IPS-18c (cell line): ENCODE measurements around the gene ADGRF1.
"Not testable (repeated sequence)": the region's sequence is repeated elsewhere in the genome, so short reads cannot be mapped to it uniquely, and the experiment has no call there.

Source experiments
- H3K4me3 ChIP-seq: 2 replicates; pipeline ENCODE4 v1.7.0; 2013; ENCODE audit warnings: low read depth, mild to moderate bottlenecking, low read length, moderate library complexity; ENCODE audit not compliant: insufficient read depth
- H3K9me3 ChIP-seq: one replicate; pipeline ENCODE4 v1.6.1; 2013; ENCODE audit warnings: mild to moderate bottlenecking, low read length, moderate library complexity; ENCODE audit not compliant: control insufficient read depth, insufficient read depth

The ADGRF1 gene

DNA sequence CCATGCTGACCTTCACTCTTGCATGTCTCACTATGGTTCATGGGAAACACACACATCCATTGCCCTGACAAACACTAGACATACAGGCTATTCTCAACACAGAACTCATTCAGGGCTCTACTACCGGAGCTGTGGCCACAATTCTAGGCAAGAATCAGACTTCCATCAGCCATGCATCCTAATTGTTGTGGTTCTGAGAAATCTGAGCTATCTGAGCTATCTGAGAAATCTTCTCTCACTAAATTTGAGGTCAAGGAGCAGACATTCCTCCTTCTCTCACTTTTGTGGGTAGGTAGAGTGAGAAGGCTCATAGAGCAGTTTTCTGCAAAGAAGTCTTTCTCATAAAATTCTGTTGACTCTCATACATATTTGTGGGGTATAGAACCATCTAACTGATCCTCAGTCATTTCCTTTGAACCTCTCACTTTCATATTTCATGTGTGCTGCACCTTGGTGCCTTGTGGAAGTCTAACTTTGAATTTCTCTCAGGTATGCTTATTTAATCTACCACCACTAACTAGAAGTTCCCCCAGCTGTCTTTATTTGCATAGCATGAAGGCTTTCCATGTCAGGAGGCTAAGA is 43.6 kb downstream of the ADGRF1 start:
- Histone ChIP-seq H3K9me3 (no peaks in the 10 kb centered on the region), H3K4me3 (no peak overlapping the region)

DNA sequence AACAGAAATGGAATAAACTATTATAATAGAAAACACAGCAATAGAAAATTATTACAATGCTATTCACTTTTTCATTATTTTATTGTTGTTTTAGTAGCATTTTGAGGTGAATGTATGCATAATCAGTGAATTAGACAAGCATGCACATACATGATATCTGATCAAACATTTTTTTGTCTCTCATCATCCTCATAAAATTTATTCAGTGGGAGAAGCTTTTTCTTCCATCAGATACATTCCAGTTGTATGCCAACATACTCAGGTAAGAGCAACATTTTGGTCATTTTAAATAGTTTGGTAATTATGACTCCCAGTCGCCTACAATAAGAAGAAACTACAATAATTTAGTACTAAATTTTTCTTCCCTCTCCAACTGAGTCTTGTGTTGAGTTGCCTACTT is 44.5 kb downstream of the ADGRF1 start:
- Histone ChIP-seq H3K9me3 (no peaks in the 10 kb centered on the region), H3K4me3 (no peak overlapping the region)

DNA sequence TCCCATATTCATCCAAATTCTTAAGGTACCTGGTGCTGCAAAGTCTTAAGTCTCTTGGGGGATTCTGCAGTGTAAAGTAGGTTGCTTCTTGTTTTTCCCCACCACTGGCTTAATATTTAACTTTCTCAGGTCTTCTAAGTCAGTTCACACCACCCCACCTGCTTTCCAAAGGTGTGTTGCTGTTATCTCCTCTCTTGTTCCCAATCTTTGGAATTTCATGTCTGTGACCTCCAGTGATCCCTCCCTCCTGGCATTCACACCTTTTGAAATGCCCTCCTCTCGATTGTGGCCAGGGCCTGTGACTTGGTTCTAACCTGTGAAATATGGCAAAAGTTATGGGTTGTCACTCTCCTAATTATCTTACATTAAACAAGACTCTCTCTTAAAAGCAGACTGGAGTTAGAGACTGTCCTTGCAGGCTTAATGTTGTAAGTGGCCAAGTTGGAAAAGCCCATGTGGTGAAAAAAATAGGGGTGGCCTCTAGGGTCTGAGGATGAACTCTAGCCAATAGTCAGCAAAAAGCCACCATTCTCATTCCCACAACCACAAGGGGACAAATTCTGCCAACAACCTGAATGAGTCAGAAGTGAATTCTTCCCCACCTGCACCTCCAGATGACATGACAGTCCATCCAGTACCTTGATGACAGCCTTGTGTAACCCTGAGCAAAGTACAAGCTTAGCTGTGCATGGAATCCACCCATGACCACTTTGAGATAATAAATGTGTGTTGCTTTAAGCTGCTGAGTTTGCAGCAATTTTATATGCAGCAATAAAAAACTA is 45.1 kb downstream of the ADGRF1 start:
- Histone ChIP-seq H3K4me3 (no peak overlapping the region), H3K9me3 (no peaks in the 10 kb centered on the region)

DNA sequence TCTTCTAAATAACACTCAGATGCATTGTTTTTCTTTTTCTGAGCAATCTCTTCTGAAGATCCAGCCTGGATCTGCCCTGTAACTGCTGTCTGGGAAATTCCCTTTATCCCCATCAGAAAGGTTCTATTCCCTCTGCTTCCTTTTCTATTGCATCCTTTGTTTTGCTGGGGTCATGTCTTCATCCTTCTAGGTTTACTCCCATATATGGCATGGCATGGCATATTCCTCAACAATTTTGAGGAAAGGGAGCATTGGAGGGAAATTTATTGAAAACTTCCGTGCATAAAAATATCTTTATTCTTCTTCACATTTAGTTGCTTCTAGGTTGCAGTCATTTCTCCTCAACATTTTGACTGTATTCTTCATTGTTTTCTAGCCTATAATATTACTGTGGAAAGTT is 47.2 kb downstream of the ADGRF1 start:
- Histone ChIP-seq H3K9me3 (no peaks in the 10 kb centered on the region), H3K4me3 (no peak overlapping the region)

- Histone ChIP-seq H3K4me3 (no peak overlapping the region), H3K9me3 (no peaks in the 10 kb centered on the region)
Observed at GRCh38 chr6:46993846-46994245, 48.3 kb downstream of the ADGRF1 start.

- H3K9me3 ChIP-seq, H3K4me3 ChIP-seq: not testable (repeated sequence)
Observed at GRCh38 chr6:46992391-46992790, 49.7 kb downstream of the ADGRF1 start.

DNA sequence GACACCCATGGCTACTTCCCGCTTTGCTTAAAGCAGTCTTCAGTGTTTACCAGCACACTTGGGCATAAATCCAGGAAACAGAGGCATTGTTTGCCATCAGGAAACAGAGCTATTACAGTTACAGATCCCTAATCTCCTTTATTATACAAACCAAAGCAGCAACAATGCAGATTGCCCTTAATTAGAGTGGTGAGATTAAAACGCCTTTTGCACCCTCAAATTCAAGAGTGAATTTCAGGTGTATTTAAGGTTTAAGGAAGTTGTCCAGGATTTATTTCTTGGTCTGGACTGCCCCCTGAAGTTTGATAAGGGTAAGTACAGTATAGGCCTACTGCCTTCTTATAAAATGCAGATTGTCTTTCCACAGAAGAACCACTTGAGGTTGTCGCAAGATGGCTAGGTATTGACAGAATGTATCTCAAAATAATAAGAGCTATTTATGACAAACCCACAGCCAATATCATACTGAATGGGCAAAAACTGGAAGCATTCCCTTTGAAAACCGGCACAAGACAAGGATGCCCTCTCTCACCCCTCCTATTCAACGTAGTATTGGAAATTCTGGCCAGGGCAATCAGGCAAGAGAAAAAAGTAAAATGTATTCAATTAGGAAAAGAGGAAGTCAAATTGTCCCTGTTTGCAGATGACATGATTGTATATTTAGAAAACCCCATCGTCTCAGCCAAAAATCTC is 51.2 kb downstream of the ADGRF1 start:
- not testable (repeated sequence) for H3K4me3 ChIP-seq, H3K9me3 ChIP-seq

DNA sequence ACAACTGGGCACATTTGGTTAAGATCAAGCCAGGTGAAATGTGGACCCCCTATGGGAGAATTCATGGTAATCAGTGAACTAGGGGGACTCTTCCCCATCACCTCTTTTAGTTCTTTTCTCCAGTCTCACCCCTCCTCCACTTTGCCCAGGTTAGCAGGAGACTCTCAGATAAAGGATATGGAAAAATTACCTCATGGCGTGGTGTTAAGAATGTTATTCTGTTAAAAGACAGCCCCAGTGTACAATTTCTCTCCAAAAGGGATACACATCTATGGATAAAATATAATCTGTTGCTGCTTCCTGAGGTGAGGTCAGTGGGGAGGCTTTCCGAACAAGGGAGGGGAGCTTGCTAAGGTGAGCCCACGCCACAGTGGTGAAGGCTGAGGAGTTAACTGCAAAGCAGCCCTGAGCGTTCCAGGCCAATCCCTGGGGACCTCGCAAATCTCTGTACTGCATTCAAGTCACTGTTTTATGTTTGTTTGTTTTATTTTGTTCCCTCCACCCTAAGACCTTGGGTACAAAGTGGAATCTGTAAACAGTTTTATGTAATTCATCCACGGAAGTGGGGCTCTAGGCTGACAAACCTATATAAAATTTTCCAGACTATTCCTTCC is 52.0 kb downstream of the ADGRF1 start:
- Histone ChIP-seq H3K9me3 (no peaks in the 10 kb centered on the region), H3K4me3 (no peak overlapping the region)

- Histone ChIP-seq H3K9me3 (no peaks in the 10 kb centered on the region), H3K4me3 (no peak overlapping the region)
Observed at GRCh38 chr6:46989398-46989797, 52.7 kb downstream of the ADGRF1 start.

DNA sequence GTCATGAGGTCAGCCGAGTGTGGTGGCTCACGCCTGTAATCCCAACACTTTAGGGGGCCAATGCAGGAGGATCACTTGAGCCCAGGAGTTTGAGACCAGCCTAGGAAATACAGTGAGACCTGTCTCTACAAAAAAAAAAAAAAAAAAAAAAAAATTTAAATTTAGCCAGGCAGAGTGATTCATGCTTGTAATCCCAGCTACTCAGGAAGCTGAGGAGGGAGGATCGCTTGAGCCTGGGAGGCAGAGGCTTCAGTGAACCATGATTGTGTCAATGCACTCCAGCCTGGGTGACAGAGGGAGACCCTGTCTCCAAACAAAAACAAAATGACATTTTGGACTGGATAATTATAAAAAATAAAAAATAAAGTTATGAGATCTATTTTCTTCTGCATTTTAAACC is 56.2 kb downstream of the ADGRF1 start:
- no peaks in the 10 kb centered on the region for H3K9me3 ChIP-seq
- no peak overlapping the region for H3K4me3 ChIP-seq

GRCh38 chr6:46983007-46983411 is 59.1 kb downstream of the ADGRF1 start:
- Histone ChIP-seq H3K9me3 (no peaks in the 10 kb centered on the region), H3K4me3 (no peak overlapping the region)

GRCh38 chr6:46979206-46979605 is 62.9 kb downstream of the ADGRF1 start:
- Histone ChIP-seq H3K4me3 (no peak overlapping the region), H3K9me3 (no peaks in the 10 kb centered on the region)

DNA sequence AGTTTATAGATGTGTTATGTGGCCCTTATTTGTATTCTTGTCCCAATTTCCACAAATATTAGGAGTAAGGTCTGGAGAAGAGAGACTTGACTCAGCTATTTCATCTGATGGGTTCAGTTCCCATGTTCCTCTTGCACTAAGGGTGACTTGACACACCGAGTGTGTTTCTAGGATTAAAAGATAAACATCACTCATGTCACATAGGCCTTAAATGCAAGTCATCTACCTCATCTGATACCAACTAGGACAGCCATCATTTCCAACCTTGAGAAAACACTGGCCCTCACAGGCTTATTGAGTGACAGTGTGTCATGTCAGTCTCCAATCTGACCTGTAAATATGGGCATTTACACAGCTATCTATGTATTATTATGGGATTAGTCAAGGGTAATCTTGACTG is 67.3 kb downstream of the ADGRF1 start:
- no peaks in the 10 kb centered on the region for H3K9me3 ChIP-seq

GRCh38 chr6:46973029-46973428 is 69.1 kb downstream of the ADGRF1 start:
- no peak overlapping the region for H3K4me3 ChIP-seq
- no peaks in the 10 kb centered on the region for H3K9me3 ChIP-seq

More for the DNA sequence above, 67.3 kb downstream of the ADGRF1 start:
- no peak overlapping the region for H3K4me3 ChIP-seq

DNA sequence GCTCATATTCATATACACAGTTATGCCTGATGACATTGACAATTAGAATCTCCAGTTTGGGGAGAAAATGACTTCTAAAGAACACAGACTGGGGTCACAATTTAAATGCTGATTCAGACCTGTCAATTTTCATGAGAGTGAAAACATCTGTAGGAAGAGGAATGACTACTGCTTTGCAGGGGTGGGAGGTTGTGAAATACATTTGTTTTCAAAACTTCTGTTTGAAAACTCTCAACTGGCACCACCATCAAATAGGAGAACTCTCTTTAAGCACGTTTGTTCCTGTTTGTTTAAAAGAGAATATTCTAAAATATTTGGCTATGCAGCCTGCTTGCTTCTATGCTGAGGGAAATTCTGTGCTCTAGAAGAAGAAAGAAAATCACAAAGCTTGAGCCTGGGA is 69.6 kb downstream of the ADGRF1 start:
- Histone ChIP-seq H3K9me3 (no peaks in the 10 kb centered on the region), H3K4me3 (no peak overlapping the region)

DNA sequence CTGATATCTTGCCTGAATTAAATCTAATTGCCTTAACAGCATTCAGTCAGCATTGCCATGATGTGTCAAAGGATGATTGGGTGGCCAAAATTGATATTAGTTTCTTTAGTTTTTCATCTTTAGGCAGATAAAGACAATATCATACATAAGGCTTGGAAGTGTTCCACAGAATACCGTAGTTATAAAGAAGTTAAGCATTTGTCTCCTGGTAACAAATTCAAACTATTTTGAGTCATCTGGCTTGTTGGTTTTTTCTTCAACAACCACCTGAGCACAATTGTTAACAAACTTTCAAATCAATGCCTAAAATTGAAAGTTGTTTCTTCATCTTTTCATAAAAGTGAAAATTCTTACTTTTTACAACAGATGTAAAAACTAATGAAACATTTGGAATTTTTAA is 72.9 kb downstream of the ADGRF1 start:
- no peak overlapping the region for H3K4me3 ChIP-seq
- no peaks in the 10 kb centered on the region for H3K9me3 ChIP-seq

- no peaks in the 10 kb centered on the region for H3K9me3 ChIP-seq
- no peak overlapping the region for H3K4me3 ChIP-seq
Observed at GRCh38 chr6:46967826-46968349, 74.2 kb downstream of the ADGRF1 start.
